HepG2 (cell line): ENCODE data around the gene SOCS7.

Source experiments
- EP300 ChIP-seq, 3 experiments: sonication (generic) in 1 of 3; formaldehyde crosslinking in 1 of 3; IDR thresholded peaks; 2 replicates each; pipeline versions ENCODE4 v1.5.1 to v1.6.1; 2011 to 2020; ENCODE audit warnings: low read depth in 2 of 3, low read length in 2 of 3, borderline replicate concordance in 1 of 3, improper control_type of control experiment in 1 of 3, mild to moderate bottlenecking in 1 of 3, missing genetic modification reagents in 1 of 3, moderate library complexity in 1 of 3
- GABPA ChIP-seq, 2 experiments: IDR thresholded peaks; 2 replicates each; pipeline ENCODE4 v1.6.1; 2011 to 2016; ENCODE audit warnings: low read depth in 2 of 2, low read length in 1 of 2, missing biosample characterization in 1 of 2, missing genetic modification characterization in 1 of 2
- GABPB1 ChIP-seq: IDR thresholded peaks from 2 replicates; pipeline ENCODE4 v1.6.1; 2016; ENCODE audit warnings: mild to moderate bottlenecking, missing genetic modification reagents, moderate library complexity, missing compliant biosample characterization
- JUND ChIP-seq: sonication (generic); formaldehyde crosslinking; IDR thresholded peaks from 2 replicates; pipeline ENCODE4 v1.8.0; 2022; ENCODE audit warnings: mild to moderate bottlenecking, missing genetic modification reagents
- MXD4 ChIP-seq: IDR thresholded peaks from 2 replicates; pipeline ENCODE4 v1.6.1; 2016; ENCODE audit warnings: mild to moderate bottlenecking, missing biosample characterization, missing genetic modification reagents
- RAD51 ChIP-seq: fragments of 450-650 bp; IDR thresholded peaks from 2 replicates; pipeline ENCODE4 v1.6.1; 2016; ENCODE audit warnings: borderline replicate concordance
- TF ChIP-seq, protein P1 (sequence below): sonication (generic); formaldehyde crosslinking; IDR thresholded peaks from 2 replicates; pipeline ENCODE4 v1.8.0; 2022; ENCODE audit warnings: mild to moderate bottlenecking, missing genetic modification reagents
- TF ChIP-seq, protein P2 (sequence below): sonication (generic); formaldehyde crosslinking; IDR thresholded peaks from 2 replicates; pipeline ENCODE4 v1.5.0; 2020; ENCODE audit warnings: mild to moderate bottlenecking, missing genetic modification reagents, moderate library complexity
- TF ChIP-seq, protein P3 (sequence below), 2 experiments: IDR thresholded peaks; 2 replicates each; pipeline ENCODE4 v1.6.1; 2011 to 2012; ENCODE audit warnings: low read length in 2 of 2, borderline replicate concordance in 1 of 2, low read depth in 1 of 2, mild to moderate bottlenecking in 1 of 2, moderate library complexity in 1 of 2
- TF ChIP-seq, protein P4 (sequence below): IDR thresholded peaks from 2 replicates; pipeline ENCODE4 v1.6.1; 2012; ENCODE audit warnings: low read length, improper control_type of control experiment

DNA sequence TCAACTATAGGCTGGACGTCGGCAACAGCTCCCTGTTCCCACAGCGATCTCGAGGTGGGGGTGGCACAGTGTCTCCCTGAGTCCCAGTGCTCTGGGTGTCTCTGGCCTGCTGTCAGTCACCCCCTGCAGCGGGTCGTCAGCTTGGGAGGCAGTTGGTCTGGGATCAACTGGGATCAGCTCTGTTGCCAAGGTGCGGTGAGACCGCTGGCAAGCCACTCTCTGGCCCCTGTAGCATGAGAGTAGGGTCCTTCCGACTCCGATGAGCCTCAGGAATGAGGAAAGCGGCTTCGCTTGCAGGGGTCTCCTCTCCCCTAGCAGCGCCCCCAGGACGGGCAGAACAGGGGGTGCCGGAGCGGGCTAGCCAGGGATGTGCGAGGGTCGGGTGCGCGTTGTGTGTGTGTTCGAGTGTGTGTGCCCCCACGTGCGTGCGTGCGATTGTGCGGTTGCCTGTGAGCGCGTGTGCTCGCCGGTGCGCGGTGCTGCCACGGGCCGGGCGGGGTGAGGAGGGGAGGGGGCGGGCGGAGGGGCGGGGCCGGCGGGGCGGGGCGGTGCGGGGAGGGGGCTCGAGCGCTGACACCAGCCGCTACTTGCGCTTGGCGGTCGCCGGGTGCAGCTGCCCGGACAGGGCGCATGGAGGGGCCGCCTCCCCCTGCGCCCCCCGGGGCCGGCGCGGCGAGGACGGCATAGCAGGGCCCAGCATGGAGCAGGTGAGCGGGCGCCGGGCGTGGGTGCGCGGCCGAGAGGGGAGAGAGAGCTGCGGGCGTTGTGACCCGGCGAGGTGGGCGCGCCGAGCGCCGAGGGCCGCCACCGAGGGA lies 67.3 kb downstream of the SOCS7 start:
- TF ChIP-seq MXD4 (CRISPR knock-in tag) = no peak
- TF ChIP-seq, protein P1, sequence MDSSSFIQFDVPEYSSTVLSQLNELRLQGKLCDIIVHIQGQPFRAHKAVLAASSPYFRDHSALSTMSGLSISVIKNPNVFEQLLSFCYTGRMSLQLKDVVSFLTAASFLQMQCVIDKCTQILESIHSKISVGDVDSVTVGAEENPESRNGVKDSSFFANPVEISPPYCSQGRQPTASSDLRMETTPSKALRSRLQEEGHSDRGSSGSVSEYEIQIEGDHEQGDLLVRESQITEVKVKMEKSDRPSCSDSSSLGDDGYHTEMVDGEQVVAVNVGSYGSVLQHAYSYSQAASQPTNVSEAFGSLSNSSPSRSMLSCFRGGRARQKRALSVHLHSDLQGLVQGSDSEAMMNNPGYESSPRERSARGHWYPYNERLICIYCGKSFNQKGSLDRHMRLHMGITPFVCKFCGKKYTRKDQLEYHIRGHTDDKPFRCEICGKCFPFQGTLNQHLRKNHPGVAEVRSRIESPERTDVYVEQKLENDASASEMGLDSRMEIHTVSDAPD = no peak
- TF ChIP-seq GABPA (IDR thresholded peaks at IDR 0.05; ENCODE audit: low read depth, low read length) = no peak
- TF ChIP-seq GABPA (CRISPR knock-in tag; IDR thresholded peaks at IDR 0.05; ENCODE audit: low read depth) = no peak
- TF ChIP-seq, protein P2, sequence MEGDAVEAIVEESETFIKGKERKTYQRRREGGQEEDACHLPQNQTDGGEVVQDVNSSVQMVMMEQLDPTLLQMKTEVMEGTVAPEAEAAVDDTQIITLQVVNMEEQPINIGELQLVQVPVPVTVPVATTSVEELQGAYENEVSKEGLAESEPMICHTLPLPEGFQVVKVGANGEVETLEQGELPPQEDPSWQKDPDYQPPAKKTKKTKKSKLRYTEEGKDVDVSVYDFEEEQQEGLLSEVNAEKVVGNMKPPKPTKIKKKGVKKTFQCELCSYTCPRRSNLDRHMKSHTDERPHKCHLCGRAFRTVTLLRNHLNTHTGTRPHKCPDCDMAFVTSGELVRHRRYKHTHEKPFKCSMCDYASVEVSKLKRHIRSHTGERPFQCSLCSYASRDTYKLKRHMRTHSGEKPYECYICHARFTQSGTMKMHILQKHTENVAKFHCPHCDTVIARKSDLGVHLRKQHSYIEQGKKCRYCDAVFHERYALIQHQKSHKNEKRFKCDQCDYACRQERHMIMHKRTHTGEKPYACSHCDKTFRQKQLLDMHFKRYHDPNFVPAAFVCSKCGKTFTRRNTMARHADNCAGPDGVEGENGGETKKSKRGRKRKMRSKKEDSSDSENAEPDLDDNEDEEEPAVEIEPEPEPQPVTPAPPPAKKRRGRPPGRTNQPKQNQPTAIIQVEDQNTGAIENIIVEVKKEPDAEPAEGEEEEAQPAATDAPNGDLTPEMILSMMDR (CRISPR knock-in tag) = no peak
- TF ChIP-seq, protein P3, sequence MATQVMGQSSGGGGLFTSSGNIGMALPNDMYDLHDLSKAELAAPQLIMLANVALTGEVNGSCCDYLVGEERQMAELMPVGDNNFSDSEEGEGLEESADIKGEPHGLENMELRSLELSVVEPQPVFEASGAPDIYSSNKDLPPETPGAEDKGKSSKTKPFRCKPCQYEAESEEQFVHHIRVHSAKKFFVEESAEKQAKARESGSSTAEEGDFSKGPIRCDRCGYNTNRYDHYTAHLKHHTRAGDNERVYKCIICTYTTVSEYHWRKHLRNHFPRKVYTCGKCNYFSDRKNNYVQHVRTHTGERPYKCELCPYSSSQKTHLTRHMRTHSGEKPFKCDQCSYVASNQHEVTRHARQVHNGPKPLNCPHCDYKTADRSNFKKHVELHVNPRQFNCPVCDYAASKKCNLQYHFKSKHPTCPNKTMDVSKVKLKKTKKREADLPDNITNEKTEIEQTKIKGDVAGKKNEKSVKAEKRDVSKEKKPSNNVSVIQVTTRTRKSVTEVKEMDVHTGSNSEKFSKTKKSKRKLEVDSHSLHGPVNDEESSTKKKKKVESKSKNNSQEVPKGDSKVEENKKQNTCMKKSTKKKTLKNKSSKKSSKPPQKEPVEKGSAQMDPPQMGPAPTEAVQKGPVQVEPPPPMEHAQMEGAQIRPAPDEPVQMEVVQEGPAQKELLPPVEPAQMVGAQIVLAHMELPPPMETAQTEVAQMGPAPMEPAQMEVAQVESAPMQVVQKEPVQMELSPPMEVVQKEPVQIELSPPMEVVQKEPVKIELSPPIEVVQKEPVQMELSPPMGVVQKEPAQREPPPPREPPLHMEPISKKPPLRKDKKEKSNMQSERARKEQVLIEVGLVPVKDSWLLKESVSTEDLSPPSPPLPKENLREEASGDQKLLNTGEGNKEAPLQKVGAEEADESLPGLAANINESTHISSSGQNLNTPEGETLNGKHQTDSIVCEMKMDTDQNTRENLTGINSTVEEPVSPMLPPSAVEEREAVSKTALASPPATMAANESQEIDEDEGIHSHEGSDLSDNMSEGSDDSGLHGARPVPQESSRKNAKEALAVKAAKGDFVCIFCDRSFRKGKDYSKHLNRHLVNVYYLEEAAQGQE (IDR thresholded peaks at IDR 0.05; ENCODE audit: borderline replicate concordance in 1 of 2, low read depth in 1 of 2, low read length in 2 of 2) = no peak
- no peak for TF ChIP-seq RAD51
- TF ChIP-seq EP300 (IDR thresholded peaks at IDR 0.05; ENCODE audit: low read depth in 2 of 2, low read length in 2 of 2) = no peak
- TF ChIP-seq EP300 (CRISPR knock-in tag; IDR thresholded peaks at IDR 0.05; ENCODE audit: borderline replicate concordance) = no peak
- TF ChIP-seq JUND = no peak
- TF ChIP-seq, protein P4, sequence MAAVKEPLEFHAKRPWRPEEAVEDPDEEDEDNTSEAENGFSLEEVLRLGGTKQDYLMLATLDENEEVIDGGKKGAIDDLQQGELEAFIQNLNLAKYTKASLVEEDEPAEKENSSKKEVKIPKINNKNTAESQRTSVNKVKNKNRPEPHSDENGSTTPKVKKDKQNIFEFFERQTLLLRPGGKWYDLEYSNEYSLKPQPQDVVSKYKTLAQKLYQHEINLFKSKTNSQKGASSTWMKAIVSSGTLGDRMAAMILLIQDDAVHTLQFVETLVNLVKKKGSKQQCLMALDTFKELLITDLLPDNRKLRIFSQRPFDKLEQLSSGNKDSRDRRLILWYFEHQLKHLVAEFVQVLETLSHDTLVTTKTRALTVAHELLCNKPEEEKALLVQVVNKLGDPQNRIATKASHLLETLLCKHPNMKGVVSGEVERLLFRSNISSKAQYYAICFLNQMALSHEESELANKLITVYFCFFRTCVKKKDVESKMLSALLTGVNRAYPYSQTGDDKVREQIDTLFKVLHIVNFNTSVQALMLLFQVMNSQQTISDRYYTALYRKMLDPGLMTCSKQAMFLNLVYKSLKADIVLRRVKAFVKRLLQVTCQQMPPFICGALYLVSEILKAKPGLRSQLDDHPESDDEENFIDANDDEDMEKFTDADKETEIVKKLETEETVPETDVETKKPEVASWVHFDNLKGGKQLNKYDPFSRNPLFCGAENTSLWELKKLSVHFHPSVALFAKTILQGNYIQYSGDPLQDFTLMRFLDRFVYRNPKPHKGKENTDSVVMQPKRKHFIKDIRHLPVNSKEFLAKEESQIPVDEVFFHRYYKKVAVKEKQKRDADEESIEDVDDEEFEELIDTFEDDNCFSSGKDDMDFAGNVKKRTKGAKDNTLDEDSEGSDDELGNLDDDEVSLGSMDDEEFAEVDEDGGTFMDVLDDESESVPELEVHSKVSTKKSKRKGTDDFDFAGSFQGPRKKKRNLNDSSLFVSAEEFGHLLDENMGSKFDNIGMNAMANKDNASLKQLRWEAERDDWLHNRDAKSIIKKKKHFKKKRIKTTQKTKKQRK = no peak
- no peak for TF ChIP-seq GABPB1 (CRISPR knock-in tag)
